ENCODE measurements around the gene PMEPA1.
A peak's percentile ranks its signal among the peaks of the same experiment; 100 is the strongest.

The PMEPA1 gene

DNA sequence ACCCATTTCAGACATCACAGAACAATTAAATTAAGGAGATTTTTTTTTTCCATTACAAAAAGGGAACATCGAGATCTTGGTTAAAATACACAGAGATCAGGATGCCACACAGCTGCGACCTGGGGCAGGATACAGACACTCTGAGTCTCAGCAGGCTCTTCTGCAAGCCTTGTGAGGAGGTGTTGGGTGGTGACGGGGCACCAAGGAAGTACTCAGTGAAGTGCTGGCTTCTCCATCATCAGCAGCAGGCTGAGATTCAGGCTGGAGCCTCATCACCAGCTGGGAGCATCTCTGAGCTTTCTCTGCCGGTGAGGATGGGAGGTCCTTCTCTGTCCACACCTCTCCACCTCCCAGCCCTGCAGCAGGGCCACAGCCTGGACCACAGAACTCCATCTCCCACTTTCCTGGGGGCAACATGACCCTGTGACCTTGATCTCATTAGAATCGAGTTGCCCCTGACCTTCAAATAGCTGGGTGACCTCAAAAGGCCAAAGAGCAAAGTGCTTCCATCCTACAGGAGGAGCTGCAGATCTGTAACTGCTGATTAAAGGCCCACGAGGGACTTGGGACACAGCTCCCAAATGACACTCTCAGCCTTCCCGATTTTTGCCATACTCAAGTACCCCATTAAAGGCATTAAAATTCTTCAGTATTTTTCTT, 16.0 kb downstream of the PMEPA1 start:
- DNase-seq (ENCODE audit: low spot score), result no peak

DNA sequence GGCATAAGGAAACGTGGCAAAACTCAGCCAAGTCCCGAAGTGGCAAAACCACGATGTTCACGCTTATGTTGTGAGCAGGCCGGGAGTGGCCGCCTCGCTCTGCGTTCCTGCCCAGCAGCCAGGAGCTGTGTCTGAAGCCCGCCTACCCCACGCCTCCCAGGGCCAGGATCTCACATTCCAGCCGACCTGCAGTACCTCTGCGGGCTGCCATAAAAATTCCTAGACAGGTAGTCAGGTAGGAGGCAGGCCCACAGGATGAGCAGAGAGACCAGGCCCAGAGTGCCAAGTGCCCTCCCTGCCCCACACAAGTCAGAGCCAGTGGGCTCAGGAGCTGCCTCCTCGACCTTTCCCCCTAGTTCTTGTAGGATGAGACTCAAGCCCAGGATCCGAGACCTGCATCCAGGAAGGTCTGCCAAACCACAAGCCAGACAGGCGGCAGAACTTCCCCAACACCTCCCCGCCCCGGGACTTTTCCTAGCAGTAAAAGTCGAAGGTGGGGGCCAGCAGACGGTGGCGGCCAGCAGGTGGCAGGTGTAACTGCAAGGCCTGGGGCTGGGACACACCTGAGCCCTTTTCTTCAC, 16.7 kb downstream of the PMEPA1 start:
- peak; percentile 54 for DNase-seq (ENCODE audit: low spot score)

DNA sequence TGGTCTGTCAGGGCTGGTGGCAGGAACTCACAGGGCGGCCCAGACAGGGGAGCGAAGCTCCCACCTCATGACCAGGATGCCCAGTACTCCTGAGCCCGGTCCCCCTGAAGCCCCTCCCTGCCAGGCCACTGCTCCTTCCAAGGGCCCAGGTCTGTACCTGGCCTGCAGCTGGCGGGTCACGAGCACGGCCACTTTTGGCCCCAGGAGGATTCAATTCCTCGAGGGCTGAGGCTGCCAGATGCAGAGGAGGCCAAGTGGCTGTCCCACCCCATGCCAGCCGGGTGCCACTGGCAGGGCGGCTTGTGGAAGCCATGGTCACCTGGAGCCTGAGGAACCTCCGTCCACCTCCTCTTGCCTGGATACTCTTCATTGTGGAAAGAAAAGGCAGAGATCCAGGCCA, 17.4 kb downstream of the PMEPA1 start:
- no peak for DNase-seq (ENCODE audit: low spot score)

DNA sequence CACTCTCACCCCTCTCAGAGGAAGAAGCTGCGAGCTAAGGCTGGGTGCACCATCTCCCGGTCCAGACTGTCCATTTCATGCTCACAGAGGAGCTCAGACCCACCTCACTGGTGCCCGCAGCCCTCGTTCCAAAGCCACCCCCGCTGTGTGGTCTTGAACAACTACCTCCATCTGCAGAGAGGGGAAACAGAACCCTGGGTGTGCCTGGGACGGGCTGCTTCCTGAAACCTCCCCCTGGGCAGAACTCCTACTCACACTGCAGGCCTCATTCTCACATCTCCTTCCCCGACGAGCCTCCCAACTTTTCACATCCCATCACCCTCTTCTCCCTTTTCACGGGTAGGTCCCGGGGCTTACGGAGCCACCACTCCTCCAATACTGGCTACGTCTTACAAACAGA, 18.1 kb downstream of the PMEPA1 start:
- DNase-seq (ENCODE audit: low spot score), result no peak

DNA sequence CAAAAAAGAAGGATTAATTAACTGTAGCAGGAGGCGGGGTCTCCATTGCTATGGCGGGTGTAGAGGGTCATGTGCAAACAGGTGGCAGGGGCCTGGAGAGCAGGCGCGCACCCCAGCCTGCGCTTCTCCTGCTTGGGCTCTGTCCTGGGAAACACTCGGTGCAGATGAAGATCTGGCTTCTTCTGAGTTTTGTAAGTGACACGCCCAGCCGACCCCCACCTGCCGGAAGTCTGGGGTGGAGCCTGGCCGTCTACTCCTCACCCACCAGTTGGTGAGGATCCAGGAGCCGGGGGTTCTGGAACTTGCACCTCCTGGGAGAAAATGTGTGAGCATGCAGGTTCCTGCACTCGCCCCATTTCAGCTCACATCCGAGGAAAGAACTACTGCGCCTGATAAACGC, 19.3 kb downstream of the PMEPA1 start:
- DNase-seq (ENCODE audit: low spot score), result no peak

DNA sequence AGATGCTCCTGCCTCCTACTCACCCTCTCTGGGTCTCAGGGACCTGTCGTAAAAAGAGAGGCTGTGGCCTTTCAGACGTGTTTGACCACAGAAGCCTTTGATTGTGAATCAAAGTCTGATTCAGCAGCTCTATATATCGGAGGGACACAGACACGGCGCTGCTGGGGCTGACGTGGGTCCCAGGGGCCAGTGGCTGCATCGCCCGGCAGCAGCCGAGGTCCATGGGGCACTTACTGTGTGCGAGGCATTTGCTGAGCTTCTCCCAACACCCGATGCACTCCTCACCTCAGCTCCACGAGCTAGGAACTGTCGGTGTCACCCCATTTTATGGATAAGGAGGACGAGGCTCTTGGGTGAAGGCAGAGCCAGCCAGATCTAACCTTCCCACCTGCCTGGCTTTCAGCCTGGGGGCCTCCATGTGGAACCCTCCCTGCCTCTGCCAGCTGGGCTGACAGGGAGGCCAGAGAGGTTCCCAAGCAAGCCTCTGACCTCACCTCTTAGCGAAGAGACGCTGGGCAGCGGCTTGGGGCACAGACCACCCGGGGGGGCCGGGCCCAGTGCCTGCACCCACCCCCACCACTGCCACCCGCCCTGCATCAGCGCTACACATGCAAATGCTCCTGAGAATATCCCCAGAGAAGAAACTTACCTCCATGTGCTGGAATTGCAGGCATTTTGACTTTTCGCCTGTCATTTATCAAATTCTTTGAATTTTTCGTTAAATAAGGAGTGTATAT, 19.9 kb downstream of the PMEPA1 start:
- DNase-seq (ENCODE audit: low spot score), result no peak

DNA sequence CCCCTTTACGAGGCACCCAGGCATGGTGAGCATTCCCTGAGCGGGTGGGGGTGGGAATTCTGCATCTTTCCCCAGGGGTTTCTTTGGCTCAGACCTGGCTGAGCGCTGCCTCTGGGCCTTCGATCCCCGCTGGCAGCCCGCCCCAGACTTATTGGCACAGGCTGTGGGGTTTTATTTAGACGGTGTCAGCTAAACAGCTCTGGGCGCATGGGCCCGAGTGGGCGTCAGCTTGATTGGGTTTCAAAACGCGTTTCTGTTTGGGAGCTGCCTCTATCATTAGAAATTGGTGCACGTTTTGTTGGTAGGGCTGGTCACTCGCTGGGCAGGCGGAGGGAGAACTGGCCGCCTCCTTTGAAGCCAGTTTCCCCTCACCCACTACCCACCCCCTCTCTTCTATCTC, 21.0 kb downstream of the PMEPA1 start:
- no peak for DNase-seq (ENCODE audit: low spot score)

GRCh38 chr20:57688295-57688694, 21.5 kb downstream of the PMEPA1 start:
- no peak for DNase-seq (ENCODE audit: low spot score)

GRCh38 chr20:57686931-57687652, 22.7 kb downstream of the PMEPA1 start:
- no peak for DNase-seq (ENCODE audit: low spot score)

DNA sequence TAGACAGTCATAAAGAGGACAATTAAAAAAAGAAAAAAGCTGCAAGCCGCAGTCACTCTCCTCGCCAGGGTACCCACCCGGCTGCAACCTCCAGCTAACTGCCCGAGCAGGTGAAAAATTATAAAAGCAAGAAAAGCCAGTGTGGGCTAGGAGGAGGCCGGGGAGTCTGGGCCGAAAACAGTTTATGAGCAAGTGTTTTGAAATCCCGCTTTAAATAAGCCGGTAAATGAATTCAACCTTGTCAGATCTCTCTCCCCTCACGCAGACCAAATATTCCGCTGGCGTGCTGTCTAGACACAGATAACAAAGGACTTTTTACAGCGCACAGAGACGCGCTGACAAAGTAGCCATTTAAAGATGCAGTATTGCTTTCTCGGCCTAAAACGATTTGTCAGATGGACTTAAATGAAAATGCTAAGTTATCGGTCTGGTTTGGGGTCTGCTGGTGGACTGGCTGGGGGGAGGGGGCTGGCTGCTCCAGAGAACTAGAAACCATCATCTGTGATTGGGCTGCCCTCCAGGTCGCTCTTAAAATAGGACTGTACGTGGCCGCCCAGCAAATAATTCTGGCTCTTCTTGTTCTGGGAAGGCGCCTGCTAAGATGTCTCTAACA, 24.6 kb downstream of the PMEPA1 start:
- no peak for DNase-seq (ENCODE audit: low spot score)

DNA sequence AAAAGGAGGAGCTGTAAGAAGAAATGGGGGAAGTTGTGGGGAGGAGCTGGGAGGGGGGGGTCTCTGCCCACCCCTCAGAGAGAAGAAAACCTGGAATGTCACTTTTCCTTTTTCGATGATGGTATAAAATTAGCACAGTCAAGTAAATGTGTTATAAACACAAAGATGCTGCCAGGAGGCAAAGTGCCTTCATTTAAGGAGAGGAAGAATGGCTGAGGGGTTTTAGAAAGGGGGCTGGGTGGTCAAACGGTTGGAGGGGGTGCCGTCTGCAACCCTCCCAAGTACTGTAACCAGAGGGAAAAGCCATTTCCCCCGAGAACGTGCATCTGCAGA, 25.0 kb downstream of the PMEPA1 start:
- DNase-seq (ENCODE audit: low spot score), result no peak

- DNase-seq (ENCODE audit: low spot score), result no peak
Measured at GRCh38 chr20:57683881-57684807, 25.7 kb downstream of the PMEPA1 start.

DNA sequence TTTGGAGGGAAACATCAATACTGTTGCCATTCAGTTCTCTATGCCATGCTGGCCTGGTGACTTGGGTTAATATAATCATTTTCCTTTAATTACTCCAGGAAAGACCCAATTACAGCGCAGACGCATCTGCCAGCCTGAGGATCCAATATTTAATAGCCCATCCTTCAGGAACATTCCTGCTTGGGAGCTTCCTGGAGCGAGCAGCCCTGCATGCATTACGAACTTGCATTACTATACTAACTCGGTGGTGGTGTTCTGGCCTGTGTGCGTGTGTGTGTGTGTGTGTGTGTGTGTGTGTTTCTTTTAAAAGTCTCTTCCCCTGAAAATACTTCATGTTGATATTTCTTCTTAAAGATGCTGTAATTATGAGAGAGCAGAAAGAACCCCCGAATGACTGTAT, 26.5 kb downstream of the PMEPA1 start:
- no peak for DNase-seq (ENCODE audit: low spot score)

DNA sequence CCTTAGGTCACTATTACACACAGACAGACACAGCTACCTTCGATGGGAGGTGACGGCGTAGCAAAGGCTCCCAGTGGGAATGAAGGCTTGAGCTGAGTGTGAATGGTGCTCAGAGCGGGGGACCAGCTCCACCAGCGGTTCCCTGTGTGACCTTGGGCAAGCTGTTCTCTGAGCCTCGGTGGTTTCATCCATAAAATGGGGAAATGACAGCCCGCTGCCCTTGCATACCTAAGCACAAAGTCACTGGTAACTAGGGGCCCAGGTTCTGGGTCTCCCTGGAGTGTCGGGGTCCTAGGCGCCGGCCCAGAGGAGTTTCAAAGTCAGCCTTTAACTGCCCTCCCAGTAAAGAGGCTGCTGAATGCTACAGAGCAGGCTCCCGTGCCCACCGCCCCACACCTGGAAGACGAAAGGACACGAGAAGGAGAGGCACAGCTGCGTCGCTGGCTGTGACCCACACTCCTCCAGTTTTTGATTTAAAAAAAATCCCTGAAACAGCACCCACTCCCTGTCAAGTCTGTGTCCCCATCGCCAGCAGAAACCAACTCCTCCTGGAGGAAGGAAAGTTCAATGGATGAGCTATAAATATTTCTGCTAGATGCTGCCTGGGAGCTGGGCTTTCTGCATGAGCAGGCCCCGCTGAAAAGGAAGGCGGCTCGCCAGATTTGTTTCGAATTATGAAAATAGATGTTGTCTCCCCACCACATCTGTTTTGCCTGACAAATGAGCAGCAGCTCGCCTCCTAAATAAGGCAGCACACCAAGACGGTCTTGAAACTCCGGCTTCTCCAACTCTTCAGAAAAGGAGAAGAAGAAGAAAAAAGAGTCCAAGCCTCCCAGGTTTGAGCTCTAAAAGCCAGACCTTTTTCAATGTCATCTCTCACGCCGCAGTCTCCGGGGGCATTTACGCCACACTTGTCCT, 27.4 kb downstream of the PMEPA1 start:
- no peak for DNase-seq (ENCODE audit: low spot score)

DNA sequence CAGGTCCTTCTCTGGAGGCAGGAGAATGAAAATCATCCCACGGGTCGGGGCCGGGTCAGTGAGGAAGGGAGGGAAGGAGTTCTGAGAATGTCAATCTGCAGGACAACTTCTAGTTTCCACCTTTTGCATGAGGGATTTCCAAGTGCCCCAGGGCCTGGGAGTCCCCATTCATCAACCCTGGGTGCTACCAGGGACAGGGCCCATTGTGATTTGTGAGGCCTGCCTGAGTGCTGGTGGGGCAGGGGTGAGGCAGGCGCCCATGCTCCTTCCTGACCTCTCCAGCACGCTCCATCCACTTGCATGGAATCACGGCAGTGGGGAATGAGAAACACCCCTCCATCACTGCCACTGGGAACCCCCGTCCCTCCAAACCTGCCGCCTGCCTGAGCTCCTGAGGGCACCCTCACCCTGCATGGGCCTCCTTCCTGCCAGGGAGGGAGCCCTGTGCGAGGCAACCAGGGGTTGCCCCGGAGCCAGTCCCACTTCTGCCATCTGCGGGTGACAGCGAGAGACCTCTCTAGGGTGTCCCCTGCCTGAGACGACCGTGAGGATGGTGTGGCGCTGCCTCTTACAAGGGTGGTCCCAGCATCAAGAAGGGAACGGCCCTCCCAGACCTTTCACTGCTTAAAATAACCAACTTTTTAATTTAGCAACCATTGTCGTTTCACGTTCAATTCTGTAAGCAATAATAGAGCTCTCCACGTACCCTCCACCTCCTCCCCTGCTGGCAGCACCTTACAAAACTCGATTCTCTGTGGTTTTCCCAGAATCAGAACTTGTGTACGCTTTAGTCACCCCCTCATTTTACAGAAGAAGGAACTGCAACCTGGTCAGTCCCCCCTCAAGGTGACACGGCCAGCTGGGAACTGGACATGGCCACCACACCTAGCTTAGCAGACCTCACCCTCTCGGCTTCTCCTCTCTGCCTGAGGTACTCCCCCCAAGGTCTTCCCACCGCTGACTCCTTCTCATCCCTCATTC, 28.6 kb downstream of the PMEPA1 start:
- DNase-seq (ENCODE audit: low spot score), result no peak

DNA sequence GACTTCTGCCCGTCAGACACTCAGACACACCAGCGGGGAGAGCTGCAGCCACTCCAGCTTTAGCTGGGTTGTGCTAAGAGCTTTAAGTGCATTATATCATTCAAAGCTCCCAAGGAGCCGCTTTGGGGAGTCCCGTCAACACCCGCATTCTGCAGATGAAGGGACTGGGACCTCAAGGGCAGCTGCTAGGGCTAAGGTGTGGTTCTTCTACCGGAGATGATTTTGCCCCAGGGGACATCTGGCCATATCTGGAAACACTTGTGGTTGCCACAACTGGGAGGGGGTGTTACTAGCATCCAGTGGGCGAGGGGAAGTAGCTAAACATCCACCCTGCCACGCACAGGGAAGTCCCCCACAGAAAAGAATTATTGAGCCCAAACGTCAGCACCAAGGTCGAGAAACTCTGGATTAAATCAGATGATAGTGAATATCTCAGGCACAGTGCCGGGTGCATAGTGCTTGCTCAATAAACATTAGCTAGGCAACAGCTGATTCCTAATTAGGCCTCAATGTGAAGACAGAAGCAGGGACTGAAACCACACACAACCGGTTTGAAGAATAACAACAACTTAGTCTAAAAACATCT, 29.6 kb downstream of the PMEPA1 start:
- no peak for DNase-seq (ENCODE audit: low spot score)

DNA sequence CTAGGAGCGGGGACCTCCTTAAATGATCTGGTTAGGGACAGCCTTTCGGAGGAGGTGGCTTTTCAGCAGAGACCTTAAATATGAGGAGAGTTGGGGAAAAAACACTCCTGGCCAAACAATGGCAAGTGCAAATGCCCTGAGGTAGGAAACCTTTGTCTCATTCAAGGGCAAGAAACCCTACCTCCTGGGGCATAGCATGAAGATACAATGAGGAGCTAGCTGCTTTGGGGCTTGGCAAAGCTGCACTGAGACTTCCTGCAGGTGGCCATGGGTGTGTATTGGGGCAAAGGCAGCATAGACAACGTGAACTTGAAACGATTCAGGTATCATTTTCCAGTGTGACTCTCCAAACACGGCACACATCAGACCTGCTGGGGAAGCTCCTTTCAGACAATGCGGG, 30.7 kb downstream of the PMEPA1 start:
- DNase-seq (ENCODE audit: low spot score), result no peak

DNA sequence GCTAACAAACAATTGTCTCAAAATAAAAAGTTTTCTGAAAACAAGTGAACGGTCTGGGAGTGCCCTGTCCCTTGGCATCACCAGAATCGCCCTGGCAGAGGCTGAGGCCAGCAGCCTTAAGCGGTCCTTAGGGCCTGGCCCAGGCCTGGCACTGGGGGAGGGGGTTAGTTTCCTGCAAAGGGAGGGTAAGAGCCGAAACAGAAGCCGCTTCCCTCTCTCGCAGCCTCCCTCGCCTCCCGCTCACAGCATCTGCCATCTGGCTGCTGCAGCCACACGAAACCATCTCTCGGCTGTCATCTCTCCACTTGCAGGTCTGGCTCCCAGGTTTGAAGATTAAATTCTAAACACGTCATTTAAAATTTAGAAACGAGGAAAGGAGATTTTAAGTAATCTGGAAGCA, 31.5 kb downstream of the PMEPA1 start:
- no peak for DNase-seq (ENCODE audit: low spot score)

DNA sequence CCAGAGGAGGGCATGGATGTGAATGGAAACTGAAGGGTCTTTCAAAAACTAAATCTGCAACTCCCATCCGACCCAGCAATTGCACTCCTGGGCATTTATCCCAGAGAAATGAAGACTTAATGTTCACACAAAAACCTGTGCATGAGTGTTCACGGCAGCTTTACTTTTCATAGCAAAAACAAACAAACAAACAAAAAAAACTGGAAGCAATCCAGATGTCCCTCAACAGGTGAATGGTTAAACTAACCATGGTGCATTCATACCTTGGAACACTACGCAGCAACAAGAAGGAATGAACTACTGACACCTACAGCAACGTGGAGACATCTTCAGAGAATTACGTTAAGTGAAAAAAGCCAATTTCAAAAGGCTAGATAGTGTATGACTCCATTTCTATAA, 32.2 kb downstream of the PMEPA1 start:
- DNase-seq (ENCODE audit: low spot score), result no peak
